ENCODE data around the gene MDFI. TPM values are rescaled to one million over a fixed set of nuclear protein-coding genes. Genes with fewer than 3 reads are reported as not detected.

Gene MDFI, protein sequence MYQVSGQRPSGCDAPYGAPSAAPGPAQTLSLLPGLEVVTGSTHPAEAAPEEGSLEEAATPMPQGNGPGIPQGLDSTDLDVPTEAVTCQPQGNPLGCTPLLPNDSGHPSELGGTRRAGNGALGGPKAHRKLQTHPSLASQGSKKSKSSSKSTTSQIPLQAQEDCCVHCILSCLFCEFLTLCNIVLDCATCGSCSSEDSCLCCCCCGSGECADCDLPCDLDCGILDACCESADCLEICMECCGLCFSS
- total RNA-seq = not detected

DNA sequence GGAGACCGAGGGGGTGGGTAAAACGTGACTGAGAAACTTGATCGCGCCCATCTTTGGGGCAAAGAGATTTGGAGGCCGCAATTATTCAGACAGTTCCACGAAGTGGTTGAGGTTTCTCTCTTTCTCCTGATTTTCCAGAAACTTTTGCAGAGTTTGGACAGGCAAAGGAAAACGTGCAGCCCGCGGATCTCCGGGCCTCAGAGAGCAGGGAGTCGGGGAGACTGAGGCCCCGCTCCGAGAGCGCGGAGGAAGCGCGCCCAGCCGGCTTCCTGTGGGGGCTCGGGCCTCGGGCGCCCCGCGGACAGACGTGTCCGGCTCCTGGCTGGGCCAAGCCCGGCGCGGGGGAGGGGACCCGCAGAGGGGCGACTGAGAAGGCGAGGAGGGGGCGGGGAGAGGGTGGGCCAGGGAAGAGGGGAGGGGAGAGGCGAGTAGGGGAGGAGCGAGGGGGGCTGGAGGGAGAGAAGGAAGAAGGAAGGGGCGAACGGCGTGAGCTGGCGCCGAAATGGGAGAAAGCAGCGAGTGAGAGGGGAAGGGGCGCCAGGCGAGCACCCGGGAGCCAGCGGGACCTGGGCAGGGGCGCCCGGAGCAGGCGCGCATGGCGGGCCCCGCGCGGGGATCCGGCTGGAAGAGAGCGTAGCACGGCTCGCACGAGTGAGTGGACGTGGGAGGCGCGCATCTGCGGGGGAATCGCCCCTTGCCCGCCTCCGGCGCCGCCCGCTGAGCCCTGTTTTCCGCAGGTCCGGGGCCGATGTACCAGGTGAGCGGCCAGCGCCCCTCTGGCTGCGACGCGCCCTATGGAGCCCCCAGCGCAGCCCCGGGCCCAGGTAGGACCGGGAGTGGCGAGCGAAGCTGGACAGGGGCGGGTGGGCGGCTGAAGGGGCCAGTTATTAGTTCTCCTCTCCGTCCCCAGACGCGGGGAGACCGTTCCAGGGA, at the start of gene MDFI:
TSS of gene MDFI (plus strand) at position 467 of the 933 bp plus-strand sequence. CDS start at position 749, 282 bp downstream.
- H3K4me1 Mint-ChIP-seq = peaks cover 7% of the 10 kb centered on the region
- H3K27me3 Mint-ChIP-seq = peaks cover 68% of the 10 kb centered on the region
- no peaks in the 10 kb centered on the region for H3K36me3 Mint-ChIP-seq
- no peak for ATAC-seq (ENCODE audit: low read depth)
- no peak for DNase-seq
- peak within 1 kb of the TSS; percentile 54 for H3K4me3 Mint-ChIP-seq
- no peaks in the 10 kb centered on the region for H3K9me3 Mint-ChIP-seq
- H3K27ac Mint-ChIP-seq = no peak within 1 kb of the TSS
- POLR2A ChIA-PET = no interaction called here

DNA sequence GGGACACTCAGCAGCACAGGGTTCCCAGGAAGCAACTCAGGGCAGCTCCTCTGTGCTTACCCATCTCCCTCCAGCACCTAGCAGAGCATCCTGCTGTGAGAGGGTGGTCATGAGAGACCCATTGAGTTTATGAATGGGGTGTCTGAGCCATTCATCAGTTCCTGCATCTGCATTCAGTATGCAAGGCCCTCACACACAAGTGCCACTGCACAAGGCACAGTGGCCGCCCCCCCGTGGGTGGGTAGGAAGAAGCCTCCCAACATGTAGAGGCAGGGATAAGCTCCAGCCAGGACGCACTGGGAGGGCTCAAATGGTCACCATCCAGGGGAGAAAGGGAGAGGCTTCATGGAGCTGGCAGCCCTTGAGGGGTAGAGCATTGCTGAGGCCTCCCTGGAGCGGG, 49.0 kb upstream of the MDFI start:
- H3K36me3 Mint-ChIP-seq = no peaks in the 10 kb centered on the region
- no peak overlapping the region for H3K4me3 Mint-ChIP-seq
- DNase-seq (no peak), ATAC-seq (ENCODE audit: low read depth) (no peak)
- peaks cover 2% of the 10 kb centered on the region for H3K27me3 Mint-ChIP-seq
- H3K4me1 Mint-ChIP-seq = peaks cover 2% of the 10 kb centered on the region
- no peak overlapping the region for H3K27ac Mint-ChIP-seq
- POLR2A ChIA-PET = interaction anchor here (1.0 kb wide), 1 partner anchor 221 kb away, joined by 4 read pairs; no protein-coding TSS in a partner anchor
- H3K9me3 Mint-ChIP-seq = no peaks in the 10 kb centered on the region

GRCh38 chr6:41589636-41590622, 48.3 kb upstream of the MDFI start:
- H3K36me3 Mint-ChIP-seq = no peaks in the 10 kb centered on the region
- DNase-seq = no peak
- no peak overlapping the region for H3K4me3 Mint-ChIP-seq
- H3K27me3 Mint-ChIP-seq = peaks cover 2% of the 10 kb centered on the region
- H3K27ac Mint-ChIP-seq = no peak overlapping the region
- POLR2A ChIA-PET = interaction anchor here (1.0 kb wide), 1 partner anchor 222 kb away, joined by 4 read pairs; no protein-coding TSS in a partner anchor
- no peak for ATAC-seq (ENCODE audit: low read depth)
- no peaks in the 10 kb centered on the region for H3K9me3 Mint-ChIP-seq
- H3K4me1 Mint-ChIP-seq = peaks cover 2% of the 10 kb centered on the region

GRCh38 chr6:41591122-41591521, 47.1 kb upstream of the MDFI start:
- no peak for DNase-seq
- no peak for ATAC-seq (ENCODE audit: low read depth)
- POLR2A ChIA-PET = no interaction called here
- Mint-ChIP-seq H3K27ac (no peak overlapping the region), H3K27me3 (peaks cover 2% of the 10 kb centered on the region), H3K4me3 (no peak overlapping the region), H3K36me3 (no peaks in the 10 kb centered on the region), H3K9me3 (no peaks in the 10 kb centered on the region), H3K4me1 (no peaks in the 10 kb centered on the region)

DNA sequence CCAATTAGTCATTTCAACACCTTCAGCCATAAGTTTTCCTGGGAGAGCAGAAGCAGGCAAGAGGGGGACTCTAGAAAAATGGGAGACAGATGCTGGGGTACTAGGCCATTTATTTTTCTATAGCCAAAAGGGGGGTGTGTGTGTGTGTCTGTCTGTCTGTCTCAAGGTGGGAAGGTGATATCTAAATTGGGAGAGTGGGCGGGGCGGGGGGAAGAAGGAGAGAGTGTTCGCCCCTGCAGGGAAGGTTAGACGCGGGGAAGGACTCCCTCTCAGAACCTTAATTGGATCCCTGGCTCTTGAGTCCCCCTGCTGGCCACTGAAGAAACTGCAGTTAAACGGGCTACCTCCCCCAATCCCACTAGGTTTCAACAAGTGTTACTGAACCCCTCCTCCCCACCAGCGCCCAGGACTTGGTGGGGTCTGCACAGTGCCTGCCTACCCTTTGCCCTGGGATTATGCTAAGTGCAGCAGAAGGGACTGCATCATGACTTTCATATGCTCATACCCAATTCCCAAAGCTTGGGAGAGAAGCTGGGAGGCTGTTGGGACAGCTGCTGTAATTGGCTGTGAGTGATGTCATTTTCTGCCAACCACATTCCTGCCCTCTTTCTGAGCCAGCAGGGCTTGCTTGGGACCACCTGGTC, 46.3 kb upstream of the MDFI start:
- no peak overlapping the region for H3K27ac Mint-ChIP-seq
- POLR2A ChIA-PET = no interaction called here
- peak; percentile 61 for ATAC-seq (ENCODE audit: low read depth)

GRCh38 chr6:41593406-41593805, 44.9 kb upstream of the MDFI start:
- POLR2A ChIA-PET = no interaction called here
- Mint-ChIP-seq H3K9me3 (no peaks in the 10 kb centered on the region), H3K27me3 (peaks cover 2% of the 10 kb centered on the region), H3K4me3 (no peak overlapping the region), H3K27ac (no peak overlapping the region), H3K4me1 (no peaks in the 10 kb centered on the region), H3K36me3 (no peaks in the 10 kb centered on the region)
- DNase-seq = no peak
- ATAC-seq (ENCODE audit: low read depth) = no peak

More for the DNA sequence above, 46.3 kb upstream of the MDFI start:
- Mint-ChIP-seq H3K9me3 (no peaks in the 10 kb centered on the region), H3K4me3 (no peak overlapping the region), H3K4me1 (no peaks in the 10 kb centered on the region), H3K27me3 (peaks cover 2% of the 10 kb centered on the region), H3K36me3 (no peaks in the 10 kb centered on the region)
- DNase-seq = peak; percentile 78

DNA sequence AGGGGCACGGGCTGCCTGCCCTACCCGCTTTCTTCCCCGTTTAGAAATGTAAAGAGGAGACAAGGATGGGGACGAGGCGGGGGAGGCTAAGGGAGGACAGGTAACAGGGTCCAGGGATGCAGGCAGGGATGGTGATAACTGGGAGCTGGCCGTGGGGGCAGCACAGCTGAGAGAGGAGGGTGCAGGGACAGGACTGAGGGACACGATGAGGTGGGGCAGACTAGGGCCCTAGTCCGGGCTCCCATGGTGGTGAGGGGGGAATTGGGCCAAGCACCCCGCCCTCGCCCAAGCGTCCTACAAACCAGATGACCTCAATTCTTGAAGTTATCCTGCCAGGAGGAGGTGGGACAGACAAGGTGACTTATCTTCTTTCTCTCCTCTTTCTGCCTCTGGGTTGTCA, 44.4 kb upstream of the MDFI start:
- no peaks in the 10 kb centered on the region for H3K27me3 Mint-ChIP-seq
- no peak for DNase-seq
- H3K27ac Mint-ChIP-seq = no peak overlapping the region
- H3K4me3 Mint-ChIP-seq = no peak overlapping the region
- POLR2A ChIA-PET = no interaction called here
- H3K36me3 Mint-ChIP-seq = no peaks in the 10 kb centered on the region
- H3K4me1 Mint-ChIP-seq = no peaks in the 10 kb centered on the region
- no peaks in the 10 kb centered on the region for H3K9me3 Mint-ChIP-seq
- no peak for ATAC-seq (ENCODE audit: low read depth)

DNA sequence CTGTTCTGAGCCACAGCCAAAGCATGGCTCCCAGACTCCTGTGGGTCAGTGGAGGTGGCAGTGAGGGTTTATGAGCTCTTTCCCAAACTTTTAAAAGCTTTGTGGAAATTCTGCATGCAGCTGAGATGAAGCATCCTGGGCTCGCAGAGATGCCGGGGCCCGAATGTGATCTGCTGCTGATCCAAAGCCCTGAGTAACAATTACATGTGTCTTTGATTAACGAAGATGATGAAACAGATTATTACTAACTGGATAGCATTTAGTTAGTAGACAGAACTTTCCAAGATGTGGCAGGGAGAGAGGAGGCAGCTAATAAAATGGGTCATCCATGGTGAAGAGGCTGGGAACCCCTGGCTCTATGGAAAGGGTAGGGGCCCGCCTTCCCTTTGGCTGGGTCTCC, 43.9 kb upstream of the MDFI start:
- Mint-ChIP-seq H3K9me3 (no peaks in the 10 kb centered on the region), H3K4me1 (no peaks in the 10 kb centered on the region), H3K4me3 (no peak overlapping the region), H3K36me3 (no peaks in the 10 kb centered on the region), H3K27ac (no peak overlapping the region), H3K27me3 (no peaks in the 10 kb centered on the region)
- POLR2A ChIA-PET = no interaction called here
- ATAC-seq (ENCODE audit: low read depth) (no peak), DNase-seq (no peak)

- H3K36me3 Mint-ChIP-seq = no peaks in the 10 kb centered on the region
- no peak for DNase-seq
- H3K27me3 Mint-ChIP-seq = no peaks in the 10 kb centered on the region
- no peak overlapping the region for H3K4me3 Mint-ChIP-seq
- H3K27ac Mint-ChIP-seq = no peak overlapping the region
- no peaks in the 10 kb centered on the region for H3K4me1 Mint-ChIP-seq
- POLR2A ChIA-PET = no interaction called here
- H3K9me3 Mint-ChIP-seq = no peaks in the 10 kb centered on the region
- ATAC-seq (ENCODE audit: low read depth) = no peak
Measured at GRCh38 chr6:41594766-41595165, 43.5 kb upstream of the MDFI start.

GRCh38 chr6:41595166-41595565, 43.1 kb upstream of the MDFI start:
- H3K27ac Mint-ChIP-seq = no peak overlapping the region
- ATAC-seq (ENCODE audit: low read depth) = no peak
- H3K36me3 Mint-ChIP-seq = no peaks in the 10 kb centered on the region
- no peaks in the 10 kb centered on the region for H3K27me3 Mint-ChIP-seq
- no peaks in the 10 kb centered on the region for H3K9me3 Mint-ChIP-seq
- DNase-seq = no peak
- no peaks in the 10 kb centered on the region for H3K4me1 Mint-ChIP-seq
- POLR2A ChIA-PET = no interaction called here
- no peak overlapping the region for H3K4me3 Mint-ChIP-seq

DNA sequence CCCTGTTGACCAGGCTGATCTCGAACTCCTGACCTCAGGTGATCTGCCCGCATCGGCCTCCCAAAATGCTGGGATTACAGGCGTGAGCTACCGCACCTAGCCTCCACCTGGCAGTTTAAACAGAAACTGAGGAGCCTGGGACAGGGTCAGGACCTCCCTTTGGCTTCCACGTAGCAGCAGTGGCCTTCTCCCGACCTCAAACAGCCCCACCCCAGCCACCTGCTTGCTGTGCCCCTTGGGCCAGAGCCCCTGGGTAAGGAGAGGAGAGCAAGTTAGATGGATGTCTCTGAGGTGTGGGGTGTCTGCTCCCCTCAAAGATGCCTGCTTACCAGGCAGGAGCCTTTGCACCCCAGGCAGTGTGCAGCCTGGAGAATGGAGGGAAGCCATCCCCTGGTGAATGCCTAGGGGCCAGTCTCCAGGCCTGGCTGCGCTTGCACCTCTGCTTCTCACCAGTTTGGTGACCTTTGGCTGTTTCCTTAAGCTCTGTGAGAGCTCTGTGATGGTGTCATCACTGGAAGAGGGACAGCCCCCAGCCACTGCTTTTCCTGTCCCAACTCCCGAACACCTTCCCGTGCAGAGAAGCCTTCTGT, 42.1 kb upstream of the MDFI start:
- Mint-ChIP-seq H3K9me3 (no peaks in the 10 kb centered on the region), H3K36me3 (no peaks in the 10 kb centered on the region), H3K27ac (no peak overlapping the region), H3K27me3 (no peaks in the 10 kb centered on the region), H3K4me3 (no peak overlapping the region), H3K4me1 (no peaks in the 10 kb centered on the region)
- no peak for ATAC-seq (ENCODE audit: low read depth)
- POLR2A ChIA-PET = no interaction called here
- DNase-seq = no peak

DNA sequence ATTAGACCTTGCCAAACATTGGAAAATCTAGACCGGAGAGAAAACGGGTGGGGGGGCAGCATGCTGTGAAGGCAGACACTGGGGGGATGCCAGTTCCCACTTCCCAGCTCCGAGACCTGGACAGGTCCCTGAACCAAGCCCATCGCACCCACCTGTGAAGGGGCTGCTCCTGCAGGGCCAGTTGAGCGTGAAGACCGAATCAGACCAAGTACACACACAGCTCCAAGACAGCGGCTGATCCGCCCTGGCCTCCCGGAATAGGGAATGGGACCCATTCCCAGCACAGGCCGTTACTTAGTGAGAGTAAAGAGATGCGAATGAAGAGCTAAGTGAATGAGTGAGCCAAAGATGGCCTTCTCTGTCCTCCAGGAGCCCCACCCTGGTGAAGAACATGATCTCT, 41.5 kb upstream of the MDFI start:
- Mint-ChIP-seq H3K27me3 (peaks cover under 1% of the 10 kb centered on the region), H3K36me3 (no peaks in the 10 kb centered on the region), H3K27ac (no peak overlapping the region), H3K9me3 (no peaks in the 10 kb centered on the region), H3K4me1 (no peaks in the 10 kb centered on the region), H3K4me3 (no peak overlapping the region)
- DNase-seq (no peak), ATAC-seq (ENCODE audit: low read depth) (no peak)
- POLR2A ChIA-PET = no interaction called here

Measured in activated naive CD8-positive, alpha-beta T cell treated with anti-CD3 and anti-CD28 coated beads, Interleukin-2, amount 10 ng/mL, durations not matched to agents 7 days and 5 days (primary cell).